HCT116 (cell line): ENCODE data around the gene ADGRD1. TPM values are rescaled to one million over a fixed set of nuclear protein-coding genes. Genes with fewer than 3 reads are reported as not detected.

Experiments used
- ATAC-seq: fragments of 200-7000 bp; cut with Tn5 transposase; 2 replicates; pipeline ENCODE4 v1.9.1; 2020; ENCODE audit warnings: mild to moderate bottlenecking, moderate library complexity
- BruUV-seq: library from RNA; stranded (reverse); fragments of 400-500 nt; replicated peaks from 2 replicates; lab custom pipeline; 2021; lab: Mats Ljungman, UMichigan
- CTCF ChIA-PET: fragments of 300-600 bp; sonication (Branson Sonifier 250); formaldehyde crosslinking; loops from one replicate; lab custom pipeline; 2021; ENCODE audit warnings: antibody characterized with exemption; lab: Charles Lee
- POLR2A ChIA-PET: fragments of 300-600, 350-600 bp; sonication (Branson Sonifier 250); formaldehyde crosslinking; loops from one replicate; lab custom pipeline; 2021; ENCODE audit warnings: antibody characterized with exemption; lab: Charles Lee
- RAD21 ChIA-PET, 2 experiments: fragments of 300-600 bp; sonication (Branson Sonifier 250); formaldehyde crosslinking; loops; one replicate each; lab custom pipeline; 2023; ENCODE audit warnings: low total read pairs in 2 of 2; ENCODE audit not compliant: uncharacterized antibody in 2 of 2, unreplicated experiment in 2 of 2, low non-redundant PET in 1 of 2; lab: Charles Lee
- DNase-seq: peaks from one replicate; pipeline ENCODE4 v3.0.0-alpha.2; 2010; ENCODE audit warnings: low read depth, low spot score
- H2AFZ ChIP-seq: fragments of 200-600 bp; shearing (Covaris generic), sonication (generic); 2 replicates; pipeline ENCODE4 v1.6.1; 2017; ENCODE audit warnings: low read depth, mixed run types, mixed read lengths, antibody characterized with exemption, low read length; ENCODE audit not compliant: poor library complexity, severe bottlenecking
- H3K27ac ChIP-seq: 2 replicates; pipeline ENCODE4 v1.5.1; 2012; ENCODE audit warnings: low read depth, low read length
- H3K27me3 ChIP-seq: fragments of 200-600 bp; sonication (generic); 2 replicates; pipeline ENCODE4 v1.6.1; 2016; ENCODE audit warnings: mixed run types, low read length, mixed read lengths; ENCODE audit not compliant: insufficient read depth
- H3K36me3 ChIP-seq, 2 experiments: fragments of 200-500 bp in 1 of 2; fragments of 200-600 bp in 1 of 2; sonication (Bioruptor generic) in 1 of 2; sonication (generic) in 1 of 2; 2 replicates each; pipeline versions ENCODE4 v1.5.1 to v1.6.1; 2014 to 2016; ENCODE audit warnings: low read length in 2 of 2, inconsistent platforms in 1 of 2, mixed read lengths in 1 of 2, mixed run types in 1 of 2; ENCODE audit not compliant: insufficient read depth in 2 of 2, control insufficient read depth in 1 of 2
- H3K4me1 ChIP-seq, 2 experiments: fragments of 200-600 bp in 1 of 2; sonication (generic) in 1 of 2; 2 replicates each; pipeline versions ENCODE4 v1.5.1 to v1.6.1; 2012 to 2017; ENCODE audit warnings: low read length in 2 of 2, inconsistent platforms in 1 of 2, mild to moderate bottlenecking in 1 of 2, mixed read lengths in 1 of 2, mixed run types in 1 of 2, moderate library complexity in 1 of 2; ENCODE audit not compliant: insufficient read depth in 2 of 2, control insufficient read depth in 1 of 2
- H3K4me2 ChIP-seq: fragments of 200-600 bp; sonication (generic); 2 replicates; pipeline ENCODE4 v1.6.1; 2017; ENCODE audit warnings: mixed run types, low read length, mixed read lengths
- H3K4me3 ChIP-seq, 2 experiments: fragments of 200-600 bp in 1 of 2; sonication (generic) in 1 of 2; replicated peaks in 1 of 2; 2 replicates each; pipeline ENCODE4 v1.5.1; 2011 to 2016; ENCODE audit warnings: low read length in 2 of 2, control low read depth in 1 of 2, low read depth in 1 of 2, mild to moderate bottlenecking in 1 of 2, mixed read lengths in 1 of 2, mixed run types in 1 of 2
- H3K79me2 ChIP-seq: fragments of 200-600 bp; sonication (generic); 2 replicates; pipeline ENCODE4 v1.6.1; 2017; ENCODE audit warnings: mild to moderate bottlenecking, mixed run types, low read length, moderate library complexity, mixed read lengths; ENCODE audit not compliant: insufficient read depth
- H3K9ac ChIP-seq: fragments of 200-600 bp; sonication (generic); 2 replicates; pipeline ENCODE4 v1.6.1; 2016; ENCODE audit warnings: low read length, mixed read lengths
- H3K9me2 ChIP-seq: fragments of 200-600 bp; sonication (generic), shearing (Covaris generic); 2 replicates; pipeline ENCODE4 v1.6.1; 2017; ENCODE audit warnings: mixed run types, mild to moderate bottlenecking, moderate library complexity; ENCODE audit not compliant: insufficient read depth
- H3K9me3 ChIP-seq, 2 experiments: fragments of 200-500 bp in 1 of 2; fragments of 200-600 bp in 1 of 2; sonication (Bioruptor generic) in 1 of 2; sonication (generic) in 1 of 2; 2 replicates each; pipeline ENCODE4 v1.6.1; 2014 to 2017; ENCODE audit warnings: low read length in 2 of 2, mixed read lengths in 2 of 2, inconsistent platforms in 1 of 2, low read depth in 1 of 2, mild to moderate bottlenecking in 1 of 2, mixed run types in 1 of 2, moderate library complexity in 1 of 2; ENCODE audit not compliant: control insufficient read depth in 1 of 2, insufficient read depth in 1 of 2
- H4K20me1 ChIP-seq: fragments of 200-600 bp; sonication (generic), shearing (Covaris generic); 2 replicates; pipeline ENCODE4 v1.6.1; 2017; ENCODE audit warnings: mixed run types, mild to moderate bottlenecking, moderate library complexity; ENCODE audit not compliant: insufficient read depth
- EGR1 ChIP-seq: IDR thresholded peaks from 2 replicates; pipeline ENCODE4 v1.6.1; 2012; ENCODE audit warnings: low read depth
- EZH2 ChIP-seq: fragments of 200-600 bp; sonication (generic); IDR thresholded peaks from 2 replicates; pipeline ENCODE4 v1.6.1; 2017; ENCODE audit warnings: antibody characterized with exemption, mixed run types
- EZH2phosphoT487 ChIP-seq: fragments of 200-600 bp; IDR thresholded peaks from 2 replicates; pipeline ENCODE4 v1.6.1; 2018; ENCODE audit warnings: antibody characterized with exemption, borderline replicate concordance
- POLR2A ChIP-seq: IDR thresholded peaks from 2 replicates; pipeline ENCODE4 v1.7.0; 2011; ENCODE audit warnings: borderline replicate concordance; ENCODE audit not compliant: insufficient read depth, insufficient read length; ENCODE audit errors: extremely low read depth
- SIN3A ChIP-seq: IDR thresholded peaks from 2 replicates; pipeline ENCODE4 v1.6.1; 2012; ENCODE audit warnings: low read depth
- SRF ChIP-seq: IDR thresholded peaks from 2 replicates; pipeline ENCODE4 v1.6.1; 2012; ENCODE audit warnings: low read depth
- TCF7L2 ChIP-seq: IDR thresholded peaks from 2 replicates; pipeline ENCODE4 v1.7.0; 2011; ENCODE audit warnings: borderline replicate concordance, inconsistent platforms; ENCODE audit not compliant: insufficient read depth, insufficient read length; ENCODE audit errors: extremely low read depth
- YY1 ChIP-seq: IDR thresholded peaks from 2 replicates; pipeline ENCODE4 v1.6.1; 2011; ENCODE audit warnings: low read length, low read depth, moderate library complexity, mild to moderate bottlenecking; ENCODE audit not compliant: insufficient replicate concordance; ENCODE audit errors: extremely low read depth
- ZFX ChIP-seq: fragments of 450-650 bp; IDR thresholded peaks from 2 replicates; pipeline ENCODE4 v1.6.1; 2017
- intact Hi-C: fragments of 100-400 bp; cut with micrococcal nuclease; formaldehyde crosslinking; loops from 2 replicates; pipeline ENCODE4 v1.10.0; 2022
- total RNA-seq: library from RNA; stranded (reverse); gene quantifications from one replicate; pipeline ENCODE4 v1.2.1, GENCODE V29; 2021; ENCODE audit not compliant: unreplicated experiment
- TF ChIP-seq, protein P1 (sequence below): IDR thresholded peaks from 2 replicates; pipeline ENCODE4 v1.6.1; 2011; ENCODE audit warnings: mild to moderate bottlenecking, low read length, moderate library complexity; ENCODE audit not compliant: insufficient replicate concordance; ENCODE audit errors: extremely low read depth

The ADGRD1 gene
- total RNA-seq, 1 experiment from 2014 or later: 0.44 TPM

DNA sequence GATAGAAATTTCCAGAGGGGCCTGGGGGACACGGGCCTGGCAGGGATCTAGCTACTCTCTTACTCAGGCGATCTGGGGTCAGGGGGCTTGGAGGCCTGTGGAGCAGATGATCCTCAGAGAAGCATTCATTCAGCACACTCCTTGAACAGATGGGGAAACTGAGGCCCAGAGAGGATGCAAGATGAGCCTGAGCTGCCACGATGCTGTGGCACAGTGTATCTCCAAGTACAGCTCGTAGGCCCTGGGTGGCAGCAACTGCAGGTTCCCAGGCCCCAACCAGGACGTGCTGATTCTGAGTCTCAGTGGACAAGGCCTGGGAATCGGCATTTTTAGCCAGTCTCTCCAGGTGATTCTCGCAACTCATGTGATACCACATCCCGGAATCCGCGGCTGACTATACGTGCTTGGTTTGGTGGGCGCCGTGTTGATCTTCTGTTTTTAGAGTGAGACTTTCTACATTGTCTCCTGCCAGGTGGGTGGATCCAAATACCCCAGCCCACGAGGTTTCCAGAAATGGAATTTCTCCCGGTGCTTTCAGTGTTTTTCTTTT lies 22.5 kb downstream of the ADGRD1 start:
- H3K27me3 ChIP-seq: peaks cover 5% of the 10 kb centered on the region; the same call in 1 of the 2 replicates
- ChIA-PET CTCF (no interaction called here), RAD21 (no interaction called here)

More for the DNA sequence above, 22.5 kb downstream of the ADGRD1 start:
- H3K4me1 ChIP-seq: no peaks in the 10 kb centered on the region
- H3K27ac ChIP-seq: no peak overlapping the region
- ATAC-seq (no peak), DNase-seq (no peak)
- no peak overlapping the region for H2AFZ ChIP-seq
- no peaks in the 10 kb centered on the region for H3K36me3 ChIP-seq
- no peak overlapping the region for H3K4me3 ChIP-seq
- no TSS peak for BruUV-seq
- no peaks in the 10 kb centered on the region for H3K79me2 ChIP-seq
- no peaks in the 10 kb centered on the region for H3K9me2 ChIP-seq
- no peaks in the 10 kb centered on the region for H4K20me1 ChIP-seq
- TF ChIP-seq TCF7L2: no peak
- no peak for TF ChIP-seq YY1
- no peak for TF ChIP-seq SIN3A
- no peak for TF ChIP-seq POLR2A
- TF ChIP-seq EZH2phosphoT487: no peak
- no peak for TF ChIP-seq EZH2
- TF ChIP-seq, protein P1, sequence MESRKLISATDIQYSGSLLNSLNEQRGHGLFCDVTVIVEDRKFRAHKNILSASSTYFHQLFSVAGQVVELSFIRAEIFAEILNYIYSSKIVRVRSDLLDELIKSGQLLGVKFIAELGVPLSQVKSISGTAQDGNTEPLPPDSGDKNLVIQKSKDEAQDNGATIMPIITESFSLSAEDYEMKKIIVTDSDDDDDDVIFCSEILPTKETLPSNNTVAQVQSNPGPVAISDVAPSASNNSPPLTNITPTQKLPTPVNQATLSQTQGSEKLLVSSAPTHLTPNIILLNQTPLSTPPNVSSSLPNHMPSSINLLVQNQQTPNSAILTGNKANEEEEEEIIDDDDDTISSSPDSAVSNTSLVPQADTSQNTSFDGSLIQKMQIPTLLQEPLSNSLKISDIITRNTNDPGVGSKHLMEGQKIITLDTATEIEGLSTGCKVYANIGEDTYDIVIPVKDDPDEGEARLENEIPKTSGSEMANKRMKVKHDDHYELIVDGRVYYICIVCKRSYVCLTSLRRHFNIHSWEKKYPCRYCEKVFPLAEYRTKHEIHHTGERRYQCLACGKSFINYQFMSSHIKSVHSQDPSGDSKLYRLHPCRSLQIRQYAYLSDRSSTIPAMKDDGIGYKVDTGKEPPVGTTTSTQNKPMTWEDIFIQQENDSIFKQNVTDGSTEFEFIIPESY: no peak
- no peak for TF ChIP-seq SRF
- TF ChIP-seq ZFX: no peak
- no peak for TF ChIP-seq EGR1
- POLR2A ChIA-PET: no interaction called here
- intact Hi-C loops: no loop called here
- H3K9me3 ChIP-seq: no peaks in the 10 kb centered on the region
- H3K9ac ChIP-seq: no peak overlapping the region
- no peak overlapping the region for H3K4me2 ChIP-seq
